Fibroblast of skin of back (primary cell): ENCODE measurements around the gene LPAR6. TPM values are rescaled to one million over a fixed set of nuclear protein-coding genes. Genes with fewer than 3 reads are reported as not detected.
A peak's percentile ranks its signal among the peaks of the same experiment; 100 is the strongest.
"Not testable (repeated sequence)": the region's sequence is repeated elsewhere in the genome, so short reads cannot be mapped to it uniquely, and the experiment has no call there.

Source experiments
- DNase-seq: peaks from one replicate; pipeline ENCODE4 v3.0.0-alpha.2; 2013
- polyA plus RNA-seq, 2 experiments: library from polyadenylated mRNA; unstranded; fragments of 120-200 nt; gene quantifications; one replicate each; pipeline ENCODE4 v1.2.1, GENCODE V29; 2013; ENCODE audit not compliant: insufficient read length in 2 of 2

Gene LPAR6, protein sequence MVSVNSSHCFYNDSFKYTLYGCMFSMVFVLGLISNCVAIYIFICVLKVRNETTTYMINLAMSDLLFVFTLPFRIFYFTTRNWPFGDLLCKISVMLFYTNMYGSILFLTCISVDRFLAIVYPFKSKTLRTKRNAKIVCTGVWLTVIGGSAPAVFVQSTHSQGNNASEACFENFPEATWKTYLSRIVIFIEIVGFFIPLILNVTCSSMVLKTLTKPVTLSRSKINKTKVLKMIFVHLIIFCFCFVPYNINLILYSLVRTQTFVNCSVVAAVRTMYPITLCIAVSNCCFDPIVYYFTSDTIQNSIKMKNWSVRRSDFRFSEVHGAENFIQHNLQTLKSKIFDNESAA
- 0.99 TPM for polyA plus RNA-seq (2013, experiment 1 of 2; ENCODE audit: insufficient read length)
- 1.7 TPM for polyA plus RNA-seq (2013, experiment 2 of 2; ENCODE audit: insufficient read length)

DNA sequence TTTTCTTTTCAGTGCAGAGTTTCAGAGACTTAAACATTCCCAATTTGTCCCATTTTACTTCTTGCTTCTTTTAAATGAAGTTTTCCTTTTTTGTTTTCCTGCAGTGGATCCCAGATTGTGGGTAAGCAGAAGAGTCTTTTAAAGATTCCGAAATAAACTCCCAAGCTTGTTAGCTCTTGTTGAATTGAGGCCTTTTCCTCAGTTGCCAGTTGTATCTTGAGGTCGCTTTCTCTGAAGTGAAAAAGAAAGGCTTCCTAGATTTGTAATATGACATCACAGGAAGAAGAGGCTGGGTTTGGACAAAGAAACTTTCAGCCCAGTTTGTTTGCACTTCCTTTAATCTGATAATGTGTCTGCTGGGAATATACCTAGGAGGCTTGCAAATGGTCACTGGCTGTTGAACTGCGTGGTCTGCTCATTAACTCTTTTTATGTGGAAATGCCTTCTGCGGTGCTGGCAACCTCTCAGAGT is at the start of gene LPAR6:
LPAR6 (minus strand) TSS at position 233 of the 471 bp plus-strand sequence. CDS start 690 bp downstream, outside the sequence.
- peak; percentile 43 for DNase-seq

DNA sequence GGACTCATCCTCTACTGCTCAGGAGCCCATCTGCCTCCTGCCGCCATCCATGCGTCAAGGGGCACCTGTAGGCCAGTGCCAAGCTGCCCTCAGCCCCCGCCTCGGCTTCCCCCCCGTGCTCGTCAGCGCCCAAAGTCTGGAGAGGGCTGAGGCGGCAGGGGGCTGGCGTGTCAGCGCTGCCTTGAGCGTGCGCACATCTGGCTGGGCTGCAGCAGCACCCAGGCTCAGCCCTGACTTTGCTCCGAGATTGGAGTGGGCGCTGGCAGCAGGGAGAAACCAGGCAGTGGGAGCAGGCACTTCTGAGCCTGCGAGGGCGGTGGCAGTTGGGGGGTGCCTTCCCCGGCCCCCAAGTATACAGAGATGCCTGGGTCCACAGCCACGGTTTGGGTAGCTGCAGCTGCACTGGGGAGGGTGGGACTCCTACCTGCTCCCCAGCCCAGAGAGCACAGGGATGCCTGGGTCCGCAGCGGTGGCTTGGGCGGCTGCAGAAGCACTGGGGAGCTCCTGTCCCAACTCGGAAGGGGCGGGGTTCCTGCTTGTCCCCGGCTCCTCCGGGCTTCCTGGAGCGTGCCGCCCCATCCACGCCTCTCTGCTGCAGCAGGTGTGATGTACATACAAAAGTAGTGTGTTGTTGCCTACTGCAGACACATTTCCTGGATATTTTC is 44.8 kb upstream of the LPAR6 start:
- DNase-seq: no peak

DNA sequence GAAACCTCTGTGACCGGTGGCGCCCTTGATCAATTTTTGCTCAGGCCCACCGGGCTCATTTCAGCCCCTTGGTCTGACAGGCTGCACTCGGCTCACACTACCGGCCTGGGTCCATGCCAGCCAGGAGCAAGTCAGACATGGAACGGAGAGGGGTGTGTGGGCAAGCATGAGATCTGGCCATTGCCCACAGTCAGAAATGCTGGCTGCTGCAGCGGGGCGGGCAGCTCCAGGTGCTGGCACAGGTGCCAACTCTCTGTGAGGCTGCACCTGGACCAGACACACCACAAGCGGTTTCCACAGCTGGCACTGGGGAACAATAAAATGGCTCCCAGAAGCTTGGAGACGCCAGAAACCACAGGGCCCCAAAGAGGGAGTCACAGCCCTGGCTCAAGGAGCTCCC is 43.6 kb upstream of the LPAR6 start:
- no peak for DNase-seq

DNA sequence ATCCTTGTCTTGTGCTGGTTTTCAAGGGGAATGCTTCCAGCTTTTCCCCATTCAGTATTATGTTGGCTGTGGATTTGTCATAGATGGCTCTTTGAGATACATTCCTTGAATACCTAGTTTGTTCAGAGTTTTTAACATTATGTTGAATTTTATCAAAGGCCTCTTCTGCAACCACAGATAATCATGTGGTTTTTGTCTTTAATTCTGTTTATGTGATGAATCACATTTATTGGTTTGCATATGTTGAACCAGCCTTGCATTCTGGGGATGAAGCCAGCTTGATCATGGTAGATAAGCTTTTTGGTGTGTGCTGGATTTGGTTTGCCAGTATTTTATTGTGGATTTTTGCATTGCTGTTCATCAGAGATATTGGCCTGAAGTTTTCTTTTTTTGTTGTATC is 38.3 kb upstream of the LPAR6 start:
- peak; percentile 32 for DNase-seq

DNA sequence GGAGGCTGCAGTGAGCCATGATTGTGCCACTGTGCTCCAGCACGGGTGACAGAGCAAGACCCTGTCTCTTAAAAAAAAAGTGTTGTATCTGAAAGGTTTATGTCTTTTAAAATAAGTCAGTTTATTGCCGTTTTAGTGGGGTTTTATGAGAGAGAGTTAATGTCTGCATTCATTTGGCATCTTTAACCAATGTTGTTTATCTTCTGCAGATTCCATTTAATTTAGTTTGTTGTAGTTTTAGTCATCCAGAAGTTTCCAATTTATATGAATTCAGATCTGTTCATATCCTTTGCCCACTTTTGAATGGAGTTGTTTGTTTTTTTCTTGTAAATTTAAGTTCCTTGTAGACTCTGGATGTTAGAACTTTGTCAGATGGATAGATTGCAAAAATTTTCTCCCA is 36.7 kb upstream of the LPAR6 start:
- no peak for DNase-seq

DNA sequence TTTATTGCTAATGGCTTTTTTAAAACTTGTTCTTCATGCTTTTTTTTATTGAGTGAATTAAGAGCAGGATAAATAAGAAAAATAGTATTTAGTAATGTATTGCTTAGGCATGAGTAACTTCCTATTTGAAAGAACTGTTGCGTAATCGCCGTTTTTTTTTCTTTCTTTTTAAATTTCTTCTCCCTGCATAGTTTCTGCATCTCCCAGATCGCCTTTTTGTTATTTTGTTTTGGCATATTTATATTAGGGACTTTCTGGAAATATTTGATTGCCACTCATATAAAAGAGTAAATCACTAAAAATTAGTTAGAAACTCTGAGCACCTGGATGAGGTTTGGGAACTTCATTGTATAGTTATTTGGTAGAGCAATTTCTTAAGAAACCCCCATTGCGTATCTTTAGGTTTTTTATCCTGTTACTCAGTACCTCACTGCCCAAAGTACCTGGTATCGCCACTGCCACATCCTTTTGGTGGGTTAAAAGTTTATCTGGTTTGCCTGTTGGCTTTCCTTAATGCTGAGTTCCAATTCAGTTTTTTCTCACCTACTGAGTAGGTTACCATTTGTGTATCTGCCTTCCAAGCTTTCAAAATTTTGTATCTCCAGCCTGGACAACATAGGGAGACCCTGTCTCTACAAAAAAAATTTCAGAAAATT is 36.2 kb upstream of the LPAR6 start:
- peak; percentile 64 for DNase-seq

DNA sequence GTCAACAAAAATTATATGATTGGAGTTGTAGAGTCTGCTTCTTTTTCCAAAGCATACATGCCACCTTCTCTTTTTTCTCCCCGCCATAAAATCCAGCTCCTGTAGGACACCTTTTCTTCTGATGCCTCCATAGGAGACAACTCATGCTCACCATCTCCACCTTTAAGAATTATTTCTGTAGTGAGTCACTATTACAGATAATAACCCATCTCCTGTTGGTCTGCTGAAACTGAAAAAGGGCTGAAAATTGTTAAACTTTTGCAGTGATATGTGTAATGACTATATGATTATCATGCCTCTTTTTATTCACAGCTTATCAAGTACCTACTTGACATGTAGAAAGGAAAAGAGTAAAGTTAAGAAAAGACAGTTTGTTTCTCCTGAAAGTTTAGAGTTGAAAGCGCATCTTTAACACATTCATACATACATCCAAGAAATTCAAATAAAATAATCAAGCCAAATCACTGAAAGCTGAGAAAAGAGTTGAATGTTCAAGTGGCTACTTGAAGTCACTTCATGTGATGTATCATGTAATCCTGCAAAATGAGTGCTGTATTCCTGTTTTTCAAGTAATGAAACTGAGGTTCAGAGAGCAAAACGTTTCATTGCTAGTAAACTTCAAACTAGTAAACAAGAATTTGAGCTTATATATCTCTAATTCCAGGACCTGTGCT is 35.5 kb upstream of the LPAR6 start:
- DNase-seq: no peak

DNA sequence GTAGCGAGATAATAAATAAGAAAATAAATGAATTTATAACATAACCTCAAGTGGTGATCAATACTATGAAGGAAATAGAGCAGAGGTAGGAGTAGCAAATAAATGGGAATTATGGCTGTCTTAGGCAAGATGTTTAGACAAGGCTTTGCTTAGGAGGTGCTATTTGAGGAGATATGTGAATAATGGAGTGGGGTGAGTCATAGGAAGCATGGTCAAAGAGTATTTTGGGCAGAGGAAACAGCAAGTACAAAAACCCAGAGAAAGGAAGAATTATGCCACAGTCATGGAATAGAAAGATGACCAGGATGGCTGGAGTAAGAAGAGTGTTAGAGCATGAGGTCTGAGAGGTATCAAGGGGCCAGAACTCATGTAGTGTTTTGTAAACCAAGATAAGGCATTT is 33.6 kb upstream of the LPAR6 start:
- peak; percentile 81 for DNase-seq

DNA sequence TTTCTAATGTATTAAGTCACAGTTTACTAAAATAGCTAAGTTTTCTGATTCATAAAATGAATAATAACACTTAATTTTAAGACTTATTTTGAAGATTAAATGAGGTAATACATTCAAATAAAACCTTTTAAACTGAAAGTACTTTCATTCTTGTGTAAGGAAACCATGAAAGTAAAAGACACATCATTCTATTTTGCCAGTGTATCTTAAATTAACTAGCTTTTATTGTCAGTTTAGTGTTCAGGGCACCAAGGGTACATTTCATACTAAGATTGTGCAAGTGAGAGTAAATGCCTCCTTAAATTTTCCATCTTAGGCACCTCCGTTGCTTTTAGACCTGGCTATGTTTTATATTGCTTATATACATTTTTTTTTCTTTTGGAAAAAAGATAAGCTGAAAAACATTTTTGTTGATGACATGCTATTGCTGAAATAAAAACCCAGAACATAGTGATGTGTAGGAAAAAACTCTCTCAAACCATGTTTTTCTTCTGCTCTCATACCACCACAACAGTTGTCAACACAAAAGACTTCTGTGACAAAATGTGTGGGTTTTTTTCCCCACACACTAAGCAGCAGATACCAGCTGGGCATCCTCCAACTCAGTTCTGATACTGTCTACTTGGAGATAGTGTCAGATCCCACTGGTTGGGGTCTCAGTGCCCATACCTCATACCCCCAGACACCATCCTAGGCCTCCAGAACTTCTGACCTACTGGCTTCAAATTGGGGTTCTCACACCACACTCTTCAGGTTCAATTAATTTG is 30.7 kb upstream of the LPAR6 start:
- DNase-seq: no peak

DNA sequence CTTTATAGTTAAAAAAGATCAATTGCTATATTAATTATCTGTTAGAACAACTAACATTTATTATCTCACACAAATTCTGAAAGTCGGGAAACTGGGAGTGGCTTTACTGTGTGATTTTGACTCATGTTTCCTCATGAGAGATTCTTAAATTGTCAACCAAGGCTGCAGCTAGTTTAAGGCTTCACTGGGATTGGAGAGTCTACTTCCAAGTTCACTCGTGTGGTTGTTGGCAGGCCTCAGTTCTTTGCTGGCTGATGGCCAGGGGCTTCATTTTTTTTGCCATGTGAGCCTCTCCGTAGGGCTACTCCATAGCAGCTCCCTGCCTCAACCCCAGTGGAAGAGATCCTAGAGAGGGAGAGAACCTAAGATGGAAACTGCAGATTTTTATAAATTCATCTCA is 24.5 kb upstream of the LPAR6 start:
- DNase-seq: peak; percentile 39

DNA sequence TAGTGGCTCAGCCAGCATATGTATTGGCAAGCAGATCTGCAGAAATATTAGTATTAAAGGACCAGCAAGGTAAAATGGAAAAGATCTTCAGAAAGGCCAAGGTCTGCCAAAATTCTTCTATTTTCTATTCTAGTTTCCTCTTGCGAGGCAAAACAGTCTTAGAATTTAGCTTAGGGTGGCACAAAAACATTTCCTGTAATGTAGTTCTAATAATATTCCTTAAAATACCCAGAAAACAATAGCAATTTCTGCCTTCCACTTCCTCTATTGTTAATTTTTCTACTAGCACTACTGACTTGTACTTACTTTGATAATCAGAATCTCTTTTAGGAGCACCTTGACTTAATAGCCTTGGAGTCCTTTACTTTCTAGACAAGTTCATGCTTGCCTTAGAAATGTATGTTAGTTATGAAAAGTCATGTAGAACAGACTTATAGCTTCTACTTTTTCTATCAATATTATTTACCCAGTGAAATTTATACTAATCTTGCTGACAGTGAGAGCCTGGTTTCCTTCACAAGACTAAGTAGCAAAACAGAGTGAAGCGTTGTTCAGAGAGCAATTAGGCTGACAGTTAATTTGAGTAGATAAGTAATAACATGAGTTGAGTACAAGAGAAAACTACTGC is 23.9 kb upstream of the LPAR6 start:
- DNase-seq: no peak

DNA sequence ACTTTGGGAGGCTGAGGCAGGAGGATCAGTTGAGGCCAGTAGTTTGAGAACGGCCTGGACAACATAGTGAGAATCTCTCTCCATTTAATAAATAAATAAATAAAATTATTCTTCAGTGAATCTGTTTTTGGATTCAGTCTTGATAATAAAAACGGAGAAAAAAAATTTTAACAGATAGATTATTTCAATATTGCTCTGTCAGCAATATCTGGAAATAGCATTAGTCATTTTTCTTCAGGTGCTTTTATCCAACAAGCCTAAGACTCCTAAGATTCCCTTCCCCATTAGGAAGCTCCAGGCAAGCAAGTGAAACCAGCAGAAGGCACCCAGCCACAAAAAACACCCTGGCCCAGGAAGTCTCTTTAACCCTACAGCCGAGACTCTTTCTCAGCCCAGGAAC is 21.3 kb upstream of the LPAR6 start:
- DNase-seq: no peak

DNA sequence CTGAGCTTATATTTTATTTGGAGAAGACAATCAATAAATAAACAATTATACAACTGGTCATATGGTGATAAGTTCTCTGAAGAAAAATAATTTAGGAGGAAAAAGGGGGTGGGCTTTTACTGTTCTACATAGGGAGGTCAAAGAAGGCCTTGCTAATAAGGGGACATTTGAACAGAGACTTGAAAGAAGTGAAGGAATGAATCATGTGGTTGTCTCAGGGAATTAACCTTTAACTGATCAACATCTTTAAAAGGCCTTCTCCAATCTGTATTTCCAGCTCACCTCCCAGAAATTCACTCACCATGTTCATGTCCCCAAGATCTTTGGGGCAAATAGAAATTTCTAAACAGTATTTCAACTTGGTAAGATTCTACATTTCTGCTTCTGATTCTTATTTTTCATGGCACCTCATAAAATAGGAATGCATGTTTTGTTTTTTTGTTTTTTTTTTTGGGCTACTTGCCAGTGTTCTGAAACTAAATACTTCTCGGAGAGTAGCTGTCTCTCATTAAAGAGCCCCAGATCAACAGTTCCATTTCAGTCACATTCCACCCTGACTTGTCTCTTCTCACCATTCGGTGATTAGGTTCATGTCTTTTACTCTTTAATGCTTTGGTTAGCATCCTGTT is 19.2 kb upstream of the LPAR6 start:
- DNase-seq: peak; percentile 69

DNA sequence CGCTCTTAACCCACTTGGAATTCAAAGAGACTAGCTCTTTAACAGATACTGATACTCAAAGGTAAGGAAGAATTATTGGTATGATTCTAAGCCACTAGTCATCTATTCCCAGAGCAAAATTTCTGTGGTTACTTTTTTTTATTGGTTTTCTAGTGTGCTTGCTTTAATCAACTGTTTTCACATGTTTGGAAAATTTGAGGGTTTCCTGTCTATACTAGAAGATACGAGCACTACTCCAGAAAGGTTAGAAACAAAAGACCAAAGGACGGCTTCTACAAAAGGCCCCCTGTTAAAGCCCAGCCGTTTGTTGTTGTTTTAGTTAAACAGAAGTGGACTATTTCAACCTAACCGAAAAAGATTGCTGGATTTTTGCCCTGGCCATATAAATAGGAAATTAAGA is 18.5 kb upstream of the LPAR6 start:
- DNase-seq: no peak

DNA sequence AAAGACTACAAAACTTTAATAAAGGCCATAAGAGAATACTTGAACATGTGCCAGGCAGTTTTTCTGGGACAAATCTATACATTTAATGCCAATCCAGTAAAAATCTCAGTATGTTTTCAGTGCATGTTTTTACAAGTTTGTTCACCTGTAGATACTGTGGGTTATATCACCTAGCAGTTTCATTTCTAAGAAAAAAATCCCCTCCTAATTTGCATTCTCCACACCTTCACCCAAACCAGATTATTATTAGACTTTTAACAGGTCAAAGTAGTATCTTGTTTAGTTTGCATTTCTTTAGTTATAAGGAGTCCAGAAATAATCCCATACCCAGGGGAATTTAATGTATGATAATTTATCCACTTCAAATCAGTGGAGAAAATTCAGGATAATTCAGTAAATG is 17.0 kb upstream of the LPAR6 start:
- DNase-seq: no peak

DNA sequence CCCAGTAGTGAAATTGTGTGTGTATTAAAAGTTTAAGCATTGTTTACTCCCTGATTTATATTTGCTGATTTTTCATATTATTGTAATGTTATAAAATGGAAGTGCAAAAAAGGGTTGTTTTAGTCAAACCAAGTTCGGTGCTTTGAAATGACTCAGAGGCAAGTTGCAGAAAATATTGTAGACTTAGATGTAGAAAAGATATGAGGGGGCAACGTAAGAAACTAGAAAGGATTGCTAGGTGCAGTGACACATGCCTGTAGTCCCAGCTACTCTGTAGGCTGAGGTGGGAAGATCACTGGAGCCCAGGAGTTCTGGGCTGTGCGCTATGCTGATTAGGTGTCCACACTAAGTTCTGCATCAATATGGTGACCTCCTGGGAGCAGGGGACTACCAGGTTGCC is 16.1 kb upstream of the LPAR6 start:
- DNase-seq: no peak

DNA sequence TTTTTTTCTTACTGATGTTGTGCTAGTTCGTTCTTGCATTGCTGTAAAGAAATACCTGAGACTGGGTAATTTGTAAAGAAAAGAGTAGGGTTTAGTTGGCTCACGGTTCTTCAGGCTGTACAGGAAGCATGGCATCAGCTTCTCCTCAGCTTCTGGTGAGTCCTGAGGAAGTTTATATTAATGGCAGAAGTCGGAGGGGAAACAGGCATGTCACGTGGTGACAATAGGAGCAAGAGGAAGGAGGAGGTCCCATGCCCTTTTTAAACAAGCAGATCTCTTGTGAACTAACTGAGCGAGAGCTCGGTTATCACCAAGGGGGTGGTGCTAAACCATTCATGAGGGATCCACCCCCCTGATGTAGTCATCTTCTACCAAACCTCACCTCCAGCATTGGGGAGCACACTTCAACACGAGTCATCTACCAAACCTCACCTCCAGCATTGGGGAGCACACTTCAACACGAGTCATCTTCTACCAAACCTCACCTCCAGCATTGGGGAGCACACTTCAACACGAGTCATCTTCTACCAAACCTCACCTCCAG is 13.9 kb upstream of the LPAR6 start:
- not testable (repeated sequence) for DNase-seq

DNA sequence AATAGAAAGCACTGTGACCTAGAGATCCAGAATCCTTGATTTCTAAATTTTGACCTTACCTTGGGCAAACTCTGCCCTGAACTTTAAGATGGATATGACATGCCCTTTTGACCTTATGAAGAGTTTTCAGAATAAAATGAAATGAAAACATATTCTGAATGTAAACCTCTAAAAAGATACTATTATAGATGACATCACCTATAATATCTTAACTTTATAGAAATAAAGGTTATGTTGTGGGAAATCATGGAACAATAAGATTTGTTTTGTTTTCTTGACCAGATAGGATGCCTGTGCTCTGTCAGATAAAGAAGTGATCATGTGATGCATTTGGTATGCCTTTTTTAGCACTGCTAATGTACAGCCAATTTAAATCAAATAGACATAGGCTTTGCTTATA is 13.1 kb upstream of the LPAR6 start:
- DNase-seq: no peak

DNA sequence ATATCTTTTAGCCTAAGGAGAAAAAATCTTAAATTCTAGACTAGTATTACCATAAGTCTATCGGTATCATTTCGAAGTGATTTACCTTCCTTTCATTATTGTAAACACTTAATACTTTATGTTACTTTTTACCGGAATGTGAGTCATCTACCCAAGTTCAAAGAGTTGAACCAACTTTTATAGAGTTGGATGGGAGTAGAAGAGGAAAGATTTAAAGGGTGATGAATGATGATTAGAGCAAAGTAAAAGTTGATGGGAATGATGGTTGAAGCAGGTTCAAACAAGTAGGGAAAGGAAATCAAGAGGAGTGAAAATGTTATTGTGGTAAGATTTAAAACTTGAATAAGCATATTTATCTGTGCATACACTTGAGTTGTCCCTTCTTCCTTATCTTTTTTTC is 11.3 kb upstream of the LPAR6 start:
- DNase-seq: no peak

DNA sequence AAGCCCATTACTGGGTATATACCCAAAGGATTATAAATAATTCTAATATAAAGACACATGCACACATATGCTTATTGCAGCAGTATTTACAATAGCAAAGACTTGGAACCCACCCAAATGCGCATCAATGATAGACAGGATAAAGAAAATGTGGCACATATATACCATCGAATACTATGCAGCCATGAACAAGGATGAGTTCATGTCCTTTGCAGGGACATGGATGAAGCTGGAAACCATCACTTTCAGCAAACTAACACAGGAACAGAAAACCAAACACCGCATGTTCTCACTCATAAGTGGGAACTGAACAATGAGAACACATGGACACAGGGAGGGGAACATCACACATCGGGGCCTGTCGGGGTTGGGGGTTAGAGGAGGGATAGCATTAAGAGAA is 9.1 kb upstream of the LPAR6 start:
- DNase-seq: not testable (repeated sequence)

DNA sequence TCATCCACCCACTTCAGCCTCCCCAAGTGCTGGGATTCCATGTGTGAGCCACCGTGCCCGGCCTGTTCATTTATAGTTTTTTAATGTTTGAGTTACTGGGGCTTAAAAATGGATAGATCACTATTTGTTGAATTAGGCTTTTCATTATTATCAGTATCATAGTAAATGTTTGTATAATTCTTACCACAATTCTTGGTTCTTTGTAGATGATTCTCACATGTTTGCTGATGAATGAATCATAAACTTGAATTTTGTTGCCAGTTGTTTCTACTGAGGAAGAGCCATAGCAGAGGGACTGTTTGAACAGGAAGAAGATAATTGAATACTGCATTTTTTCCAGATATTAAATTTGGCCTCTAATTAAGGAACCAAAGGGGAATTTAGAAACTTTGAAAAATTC is 2.6 kb upstream of the LPAR6 start:
- no peak for DNase-seq
